ENCODE data around the gene GBGT1. TPM values are rescaled to one million over a fixed set of nuclear protein-coding genes. Genes with fewer than 3 reads are reported as not detected.
A peak's percentile ranks its signal among the peaks of the same experiment; 100 is the strongest.

The GBGT1 gene
- total RNA-seq, 1 experiment from 2014 or later = not detected

DNA sequence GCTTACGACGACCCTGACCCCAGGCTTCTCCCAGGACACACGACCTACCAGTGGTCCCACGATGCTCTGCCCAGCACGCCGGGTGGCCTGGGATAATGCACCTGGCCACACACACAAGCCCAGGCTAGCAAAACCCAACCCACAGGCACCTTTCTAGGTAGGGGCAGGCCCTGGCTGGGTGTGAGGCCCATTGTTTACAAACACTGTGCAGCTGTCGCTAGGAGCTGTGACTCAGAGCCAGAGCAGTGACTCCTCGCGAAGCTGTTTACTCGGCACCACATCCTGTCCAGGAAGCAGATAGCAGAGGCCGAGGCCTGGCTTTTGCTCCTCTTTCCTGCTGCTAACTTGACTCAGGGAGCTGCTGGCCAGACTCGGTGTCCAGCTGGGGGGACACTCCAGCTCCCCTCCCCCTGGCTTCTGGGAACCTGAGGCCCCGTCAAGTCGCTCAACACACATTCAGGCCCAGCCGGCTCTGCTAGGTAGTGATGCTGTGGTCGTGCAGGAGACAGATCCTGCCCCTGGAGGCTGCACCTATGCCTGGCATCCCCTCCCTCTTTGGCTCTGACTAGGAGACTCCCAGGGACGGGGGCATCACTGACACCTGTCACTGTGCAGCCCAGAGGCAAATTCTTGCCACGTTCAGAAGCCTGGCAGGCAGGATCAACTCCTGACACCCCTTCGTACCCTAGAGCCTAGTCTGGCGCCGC, 29.9 kb downstream of the GBGT1 start:
- CTCF ChIA-PET = interaction anchor here (0.6 to 2.2 kb wide), 3 partner anchors 10 to 186 kb away, joined by 4 to 20 read pairs (median 5); no protein-coding TSS in a partner anchor

DNA sequence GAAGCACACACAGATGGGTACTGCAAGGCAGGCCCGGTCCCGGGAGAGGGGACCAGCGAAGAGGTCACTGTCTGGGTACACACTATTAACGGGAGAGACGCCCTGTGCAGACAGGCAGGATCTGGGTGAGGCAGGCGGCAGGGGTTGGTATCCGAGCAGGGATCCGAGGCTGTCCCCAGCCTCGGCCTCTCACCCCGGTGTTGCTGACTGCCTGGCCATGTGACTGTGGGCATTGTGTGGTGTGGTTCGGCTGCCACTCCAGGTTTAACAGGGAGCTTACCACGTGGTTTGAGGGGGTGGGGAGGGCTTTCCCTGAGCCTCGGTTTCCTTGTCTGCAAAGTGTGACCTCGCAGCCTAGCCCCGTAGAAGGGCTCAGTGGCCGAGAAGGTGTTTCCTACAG, 31.5 kb downstream of the GBGT1 start:
- no peaks in the 10 kb centered on the region for H3K27me3 ChIP-seq (ENCODE audit: low read length)
- CTCF ChIA-PET = interaction anchor here (2.2 kb wide), 1 partner anchor 12 kb away, joined by 20 read pairs; no protein-coding TSS in a partner anchor
- H3K79me2 ChIP-seq (ENCODE audit: low read length) = peaks cover 30% of the 10 kb centered on the region
- H3K9me2 ChIP-seq (replicated peaks; ENCODE audit: low read length) = no peaks in the 10 kb centered on the region
- TF ChIP-seq EZH2 (IDR thresholded peaks at IDR 0.05; ENCODE audit: low read length, unreplicated experiment) = no peak
- no peak for TF ChIP-seq EZH2phosphoT487 (IDR thresholded peaks at IDR 0.05; ENCODE audit: borderline replicate concordance, low read length)
- TF ChIP-seq, protein P1, sequence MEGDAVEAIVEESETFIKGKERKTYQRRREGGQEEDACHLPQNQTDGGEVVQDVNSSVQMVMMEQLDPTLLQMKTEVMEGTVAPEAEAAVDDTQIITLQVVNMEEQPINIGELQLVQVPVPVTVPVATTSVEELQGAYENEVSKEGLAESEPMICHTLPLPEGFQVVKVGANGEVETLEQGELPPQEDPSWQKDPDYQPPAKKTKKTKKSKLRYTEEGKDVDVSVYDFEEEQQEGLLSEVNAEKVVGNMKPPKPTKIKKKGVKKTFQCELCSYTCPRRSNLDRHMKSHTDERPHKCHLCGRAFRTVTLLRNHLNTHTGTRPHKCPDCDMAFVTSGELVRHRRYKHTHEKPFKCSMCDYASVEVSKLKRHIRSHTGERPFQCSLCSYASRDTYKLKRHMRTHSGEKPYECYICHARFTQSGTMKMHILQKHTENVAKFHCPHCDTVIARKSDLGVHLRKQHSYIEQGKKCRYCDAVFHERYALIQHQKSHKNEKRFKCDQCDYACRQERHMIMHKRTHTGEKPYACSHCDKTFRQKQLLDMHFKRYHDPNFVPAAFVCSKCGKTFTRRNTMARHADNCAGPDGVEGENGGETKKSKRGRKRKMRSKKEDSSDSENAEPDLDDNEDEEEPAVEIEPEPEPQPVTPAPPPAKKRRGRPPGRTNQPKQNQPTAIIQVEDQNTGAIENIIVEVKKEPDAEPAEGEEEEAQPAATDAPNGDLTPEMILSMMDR (conservative IDR thresholded peaks at IDR 0.05; ENCODE audit: low read depth, low read length) = no peak
- no peaks in the 10 kb centered on the region for H3K9me3 ChIP-seq (ENCODE audit: low read length)
- H3K4me3 ChIP-seq (ENCODE audit: low read length) = no peak overlapping the region
- no peak overlapping the region for H2AFZ ChIP-seq (ENCODE audit: low read length)
- no peak overlapping the region for H3K9ac ChIP-seq (ENCODE audit: low read length)
- intact Hi-C loops (cut with micrococcal nuclease) = no loop called here
- DNase-seq (no peak), ATAC-seq (no peak)
- H3F3A ChIP-seq (ENCODE audit: low read length, unreplicated experiment) = no peaks in the 10 kb centered on the region
- H3K36me3 ChIP-seq (ENCODE audit: low read depth, low read length) = no peaks in the 10 kb centered on the region
- POLR2A ChIA-PET (ENCODE audit: unreplicated experiment) = no interaction called here
- peaks cover 31% of the 10 kb centered on the region for H3K4me1 ChIP-seq (ENCODE audit: insufficient read depth, low read length)
- no peak overlapping the region for H3K27ac ChIP-seq (ENCODE audit: low read length)
- H4K20me1 ChIP-seq (ENCODE audit: low read length) = no peaks in the 10 kb centered on the region; the same call in 1 of the 2 replicates
- no TSS peak for BruUV-seq (replicated peaks)
- no peak overlapping the region for H3K4me2 ChIP-seq (ENCODE audit: low read length)

More for the DNA sequence above, 29.9 kb downstream of the GBGT1 start:
- TF ChIP-seq EZH2phosphoT487 (IDR thresholded peaks at IDR 0.05; ENCODE audit: borderline replicate concordance, low read length) (0 out of 2 replicates have a peak, but pooled peaks have one; percentile 49), EZH2 (IDR thresholded peaks at IDR 0.05; ENCODE audit: low read length, unreplicated experiment) (no peak)
- no peaks in the 10 kb centered on the region for H3K27me3 ChIP-seq (ENCODE audit: low read length)
- peak overlapping the region; percentile 74 for H3K9ac ChIP-seq (ENCODE audit: low read length)
- BruUV-seq (replicated peaks) = TSS peak; percentile 76
- H3K4me2 ChIP-seq (ENCODE audit: low read length) = peak overlapping the region; percentile 75
- peak; percentile 68 for ATAC-seq
- H3K9me2 ChIP-seq (replicated peaks; ENCODE audit: low read length) = no peaks in the 10 kb centered on the region
- peak overlapping the region; percentile 39; the same call in 1 of the 2 replicates for H3K4me3 ChIP-seq (ENCODE audit: low read length)
- H3K4me1 ChIP-seq (ENCODE audit: insufficient read depth, low read length) = peaks cover 31% of the 10 kb centered on the region
- no peaks in the 10 kb centered on the region for H3F3A ChIP-seq (ENCODE audit: low read length, unreplicated experiment)
- no peak overlapping the region for H2AFZ ChIP-seq (ENCODE audit: low read length)
- H3K27ac ChIP-seq (ENCODE audit: low read length) = peak overlapping the region; percentile 95
- peak; percentile 95 for DNase-seq
- no peaks in the 10 kb centered on the region for H3K9me3 ChIP-seq (ENCODE audit: low read length)
- no peaks in the 10 kb centered on the region for H3K36me3 ChIP-seq (ENCODE audit: low read depth, low read length)
- intact Hi-C loops (cut with micrococcal nuclease) = no loop called here
- H4K20me1 ChIP-seq (ENCODE audit: low read length) = no peaks in the 10 kb centered on the region; the same call in 1 of the 2 replicates
- POLR2A ChIA-PET (ENCODE audit: unreplicated experiment) = interaction anchor here (0.5 to 1.1 kb wide), 5 partner anchors 10 to 102 kb away, joined by 3 to 5 read pairs (median 3); no protein-coding TSS in a partner anchor
- H3K79me2 ChIP-seq (ENCODE audit: low read length) = peaks cover 42% of the 10 kb centered on the region

DNA sequence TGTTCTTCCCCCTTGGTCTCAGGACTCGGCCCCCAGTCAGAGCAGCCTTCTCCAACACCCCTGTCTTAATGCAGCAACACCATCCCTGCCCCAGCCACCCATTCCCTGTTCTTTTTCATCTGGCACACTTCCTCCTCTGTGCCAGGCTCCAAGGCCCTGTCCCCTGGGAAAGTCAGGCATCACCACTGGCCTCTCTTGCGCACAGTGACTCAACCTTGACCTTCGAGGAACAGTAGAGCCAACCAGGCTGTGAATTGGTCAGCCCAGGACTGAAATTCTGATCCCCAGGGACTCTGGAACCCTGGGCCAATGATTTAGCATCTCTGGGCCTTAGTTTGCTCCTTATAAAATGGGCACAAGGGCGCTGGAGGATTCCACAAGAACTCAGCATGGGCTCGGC, 32.2 kb downstream of the GBGT1 start:
- H3K79me2 ChIP-seq (ENCODE audit: low read length) = peaks cover 28% of the 10 kb centered on the region
- no peak overlapping the region for H3K27ac ChIP-seq (ENCODE audit: low read length)
- H3F3A ChIP-seq (ENCODE audit: low read length, unreplicated experiment) = no peaks in the 10 kb centered on the region
- no peak overlapping the region for H3K4me3 ChIP-seq (ENCODE audit: low read length)
- H3K4me1 ChIP-seq (ENCODE audit: insufficient read depth, low read length) = peaks cover 31% of the 10 kb centered on the region
- ATAC-seq = no peak
- H3K36me3 ChIP-seq (ENCODE audit: low read depth, low read length) = no peaks in the 10 kb centered on the region
- no peaks in the 10 kb centered on the region for H3K9me2 ChIP-seq (replicated peaks; ENCODE audit: low read length)
- TF ChIP-seq EZH2phosphoT487 (IDR thresholded peaks at IDR 0.05; ENCODE audit: borderline replicate concordance, low read length) (no peak), EZH2 (IDR thresholded peaks at IDR 0.05; ENCODE audit: low read length, unreplicated experiment) (no peak)
- TF ChIP-seq, protein P1 (conservative IDR thresholded peaks at IDR 0.05; ENCODE audit: low read depth, low read length) = no peak
- no TSS peak for BruUV-seq (replicated peaks)
- no peaks in the 10 kb centered on the region for H3K9me3 ChIP-seq (ENCODE audit: low read length)
- POLR2A ChIA-PET (ENCODE audit: unreplicated experiment) = no interaction called here
- H4K20me1 ChIP-seq (ENCODE audit: low read length) = no peaks in the 10 kb centered on the region; the same call in 1 of the 2 replicates
- intact Hi-C loops (cut with micrococcal nuclease) = no loop called here
- no peak for DNase-seq
- no peak overlapping the region for H3K9ac ChIP-seq (ENCODE audit: low read length)
- CTCF ChIA-PET = no interaction called here
- H3K4me2 ChIP-seq (ENCODE audit: low read length) = no peak overlapping the region
- no peak overlapping the region for H2AFZ ChIP-seq (ENCODE audit: low read length)
- no peaks in the 10 kb centered on the region for H3K27me3 ChIP-seq (ENCODE audit: low read length)
